OCI-M1 (cell line): ENCODE measurements around the gene HEATR9.

Source experiments
- DNase-seq: peaks from one replicate; lab custom pipeline; 2025; lab: John Stamatoyannopoulos, UW

Gene HEATR9

GRCh38 chr17:35808240-35808961, 60.3 kb downstream of the HEATR9 start:
- DNase-seq = no peak

GRCh38 chr17:35807371-35808144, 61.1 kb downstream of the HEATR9 start:
- peak; percentile 50 for DNase-seq
